Smooth muscle cell of the umbilical artery (primary cell): ENCODE results near the gene FGD1. TPM values are rescaled to one million over a fixed set of nuclear protein-coding genes. Genes with fewer than 3 reads are reported as not detected.

Experiments used
- total RNA-seq: library from RNA; depleted of rRNA; stranded (reverse); fragments of >200 nt; gene quantifications from 2 replicates; pipeline ENCODE4 v1.2.3, GENCODE V29; 2014

FGD1 gene
- 3.3 and 9.5 TPM in 2 replicates for total RNA-seq

DNA sequence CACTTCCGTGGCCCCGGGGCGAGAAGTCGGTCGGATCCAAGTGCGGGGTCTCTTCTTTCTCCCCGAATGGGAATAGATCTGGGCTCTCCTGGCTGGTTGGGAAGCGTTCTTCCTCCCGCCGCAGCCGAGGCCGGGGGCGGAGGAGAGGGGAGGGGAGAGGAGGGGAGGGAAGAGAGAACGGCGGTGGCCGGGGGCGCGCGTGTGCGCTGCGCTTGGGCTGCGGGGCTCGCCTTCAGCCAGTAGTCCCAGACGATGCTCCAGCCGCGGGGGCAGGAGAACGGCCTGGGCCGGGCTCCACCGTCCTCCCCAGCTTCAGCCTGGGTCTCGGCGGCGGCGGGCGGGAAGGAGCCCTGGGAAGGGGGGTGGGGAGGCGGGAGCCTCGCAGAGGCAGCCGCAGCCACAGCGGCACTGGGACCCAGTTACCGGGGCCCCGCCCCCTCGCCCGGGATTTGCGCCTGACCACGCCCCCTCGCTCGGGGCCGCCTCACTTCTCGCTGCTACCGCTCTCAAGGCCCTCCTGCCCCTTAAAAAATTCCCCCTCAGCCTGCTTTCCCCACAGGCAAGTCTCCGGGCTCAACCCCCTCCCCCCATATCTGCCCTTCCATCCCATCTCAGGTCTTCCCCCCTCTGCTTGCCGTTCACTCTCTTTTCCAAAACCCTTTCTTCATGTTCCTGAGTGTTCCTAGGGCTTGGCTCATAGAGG is at the start of gene FGD1:
Gene FGD1, minus strand, starts transcription at position 421 of the 703 bp plus-strand sequence. CDS start 802 bp downstream, outside the sequence.

DNA sequence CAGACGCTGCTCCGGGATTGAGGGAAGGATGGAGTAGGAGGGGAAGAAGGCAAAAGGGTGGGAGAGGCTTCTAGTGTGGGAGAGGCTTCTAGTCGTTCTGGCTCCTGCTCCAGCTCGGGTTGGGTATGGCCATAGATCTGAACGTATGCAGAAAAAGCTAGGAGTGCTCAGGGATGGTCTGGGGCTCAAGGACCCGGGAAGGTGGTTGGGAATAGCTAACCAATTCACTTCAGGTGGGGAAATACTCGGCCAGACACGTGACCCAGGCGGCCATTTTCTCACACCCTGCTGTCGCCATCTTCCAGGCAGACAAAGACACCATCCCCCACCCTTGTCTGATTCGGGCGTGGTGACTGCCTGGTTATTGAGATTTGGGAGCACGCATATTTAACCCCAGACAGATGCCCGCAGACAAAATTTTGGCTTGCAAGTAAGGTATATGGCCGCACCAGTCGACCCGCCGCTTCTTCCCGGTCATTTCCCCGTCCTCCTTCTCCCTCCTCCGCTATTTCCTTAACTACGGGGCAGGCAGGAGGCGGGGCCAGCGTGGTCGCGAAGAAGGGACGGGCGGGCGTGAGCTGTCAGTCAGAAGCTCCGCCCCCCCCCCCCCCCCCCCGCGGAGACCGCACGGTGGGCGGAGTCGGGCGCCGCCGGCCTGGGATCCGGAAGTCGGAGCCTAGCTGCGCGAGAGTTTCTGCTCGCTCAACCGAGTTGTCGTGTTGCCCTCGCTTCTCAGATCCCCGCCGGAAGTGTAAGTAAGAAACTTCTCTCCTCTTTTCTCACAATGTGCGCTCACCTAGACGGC is 33.7 kb upstream of the FGD1 start, which contains the start of gene GNL3L:
Gene GNL3L, plus strand, starts transcription at position 668 of the 805 bp plus-strand sequence. CDS start 2,348 bp downstream, outside the sequence.

DNA sequence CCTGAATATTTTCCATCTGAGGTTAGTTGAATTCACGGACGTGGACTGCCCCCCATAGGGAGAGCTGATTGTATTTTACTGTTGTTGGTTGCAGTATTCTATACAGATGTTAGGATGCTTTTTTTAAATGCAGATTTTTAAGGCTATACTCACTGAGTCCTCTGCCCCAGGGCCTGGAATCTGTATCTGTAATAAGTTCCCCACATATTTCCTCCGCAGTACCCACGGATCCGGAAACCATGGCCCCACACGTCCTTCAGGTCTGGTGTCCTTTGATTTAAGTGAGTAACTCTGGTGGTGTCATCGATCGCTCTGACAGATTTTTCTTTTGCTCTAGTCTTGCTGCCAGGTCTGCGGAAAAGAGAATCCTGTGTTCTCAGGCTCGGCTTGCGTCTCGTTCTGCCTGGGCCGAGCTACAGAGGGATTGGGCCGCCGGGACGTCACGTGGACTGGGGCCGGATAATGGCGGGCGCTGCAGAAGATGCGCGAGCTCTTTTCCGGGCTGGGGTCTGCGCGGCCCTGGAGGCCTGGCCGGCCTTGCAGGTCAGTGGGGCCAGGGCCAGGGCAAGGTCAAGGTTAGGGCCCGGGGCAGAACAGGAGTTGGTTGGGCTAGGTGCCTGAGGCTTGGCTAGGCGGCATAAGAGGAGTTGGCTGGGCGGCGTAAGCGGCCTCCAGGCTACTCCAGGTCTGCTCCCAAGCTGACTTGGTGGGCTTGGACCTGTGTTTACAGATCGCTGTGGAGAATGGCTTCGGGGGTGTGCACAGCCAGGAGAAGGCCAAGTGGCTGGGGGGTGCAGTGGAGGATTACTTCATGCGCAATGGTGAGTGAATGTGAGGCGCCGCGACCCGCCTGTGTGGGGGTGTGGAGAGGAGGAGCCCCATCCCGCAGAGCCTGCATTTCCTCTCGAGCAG is 55.8 kb downstream of the FGD1 start, which contains the start of gene TSR2:
Gene TSR2, plus strand, starts transcription at position 445 of the 912 bp plus-strand sequence. Its CDS starts 18 bp downstream, at position 463.

Other genes starting within 250 kb of the FGD1 start
- gene WNK3, start 138.2 kb downstream of the FGD1 start, total RNA-seq = 2.4 and 3.2 TPM in 2 replicates
- 10.4 and 12.5 TPM in 2 replicates for gene TSR2, start 55.8 kb downstream of the FGD1 start, total RNA-seq
- 28.8 and 44.8 TPM in 2 replicates for gene GNL3L, start 34.0 kb upstream of the FGD1 start, total RNA-seq